ENCODE results near the gene DKK3.

The DKK3 gene

GRCh38 chr11:11996321-11997048, 11.9 kb downstream of the DKK3 start:
- Histone ChIP-seq H3K9ac (ENCODE audit: low read depth, low read length) (no peak overlapping the region), H3K36me3 (ENCODE audit: insufficient read depth, low read depth, low read length) (peaks cover 52% of the 10 kb centered on the region), H3K4me3 (ENCODE audit: low read length) (no peak overlapping the region), H3K4me1 (ENCODE audit: insufficient read depth, low read length) (no peaks in the 10 kb centered on the region), H3K9me3 (ENCODE audit: insufficient read depth, low read depth, low read length) (no peaks in the 10 kb centered on the region), H3K27ac (ENCODE audit: low read length) (no peak overlapping the region), H3K27me3 (ENCODE audit: insufficient read depth, low read length) (no peaks in the 10 kb centered on the region)

- Histone ChIP-seq H3K27ac (ENCODE audit: low read length) (no peak overlapping the region), H3K4me3 (ENCODE audit: low read length) (no peak overlapping the region), H3K9me3 (ENCODE audit: insufficient read depth, low read depth, low read length) (no peaks in the 10 kb centered on the region), H3K4me1 (ENCODE audit: insufficient read depth, low read length) (no peaks in the 10 kb centered on the region), H3K36me3 (ENCODE audit: insufficient read depth, low read depth, low read length) (peaks cover 44% of the 10 kb centered on the region), H3K9ac (ENCODE audit: low read depth, low read length) (no peak overlapping the region), H3K27me3 (ENCODE audit: insufficient read depth, low read length) (no peaks in the 10 kb centered on the region)
Observed at GRCh38 chr11:11995601-11996000, 12.8 kb downstream of the DKK3 start.

GRCh38 chr11:11993839-11994238, 14.6 kb downstream of the DKK3 start:
- no peak overlapping the region for H3K27ac ChIP-seq (ENCODE audit: low read length)

DNA sequence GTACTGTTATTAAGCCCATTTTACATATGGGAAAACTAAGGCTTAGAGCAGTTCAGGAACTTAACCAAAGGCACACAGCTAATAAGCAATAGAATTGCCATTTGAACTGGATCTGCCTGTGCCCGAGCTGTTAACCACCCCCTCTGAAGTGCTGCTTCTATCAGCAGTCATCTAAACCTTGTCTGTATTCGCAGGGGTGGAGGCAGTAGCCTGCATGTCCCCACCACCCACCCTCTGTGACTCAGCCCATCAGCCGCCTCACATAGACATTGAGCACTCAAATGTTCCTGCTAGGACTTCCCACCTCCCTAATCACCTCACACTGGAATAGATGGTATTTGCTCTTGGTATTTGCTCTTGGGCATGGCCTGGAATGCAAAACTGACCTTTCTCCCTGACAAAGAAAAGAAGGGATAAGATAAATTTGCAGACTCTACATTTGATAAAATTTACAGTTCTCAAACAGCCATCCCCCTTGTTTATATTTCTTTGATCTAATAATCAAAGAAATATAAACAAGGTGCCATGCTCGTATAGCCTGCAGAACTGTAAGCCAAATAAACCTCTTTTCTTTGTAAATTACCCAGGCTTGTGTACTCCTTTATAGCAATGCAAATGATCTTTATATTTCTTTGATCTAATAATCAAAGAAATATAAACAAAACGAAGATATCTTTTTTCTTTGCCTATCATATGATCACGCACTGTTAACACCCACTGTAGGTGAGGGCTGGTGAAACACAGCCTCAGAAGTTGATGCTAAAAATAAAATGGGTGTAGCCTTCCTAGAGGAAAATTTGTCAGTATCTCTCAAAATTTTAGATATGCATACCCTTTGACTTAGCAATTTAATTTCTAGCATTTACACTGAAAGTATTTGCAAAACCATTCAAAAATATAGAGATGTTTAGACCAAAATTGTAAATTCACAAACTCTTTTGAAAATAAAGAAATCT, 15.9 kb downstream of the DKK3 start:
- H3K27ac ChIP-seq (ENCODE audit: low read length): no peak overlapping the region
- peaks cover 26% of the 10 kb centered on the region for H3K36me3 ChIP-seq (ENCODE audit: insufficient read depth, low read depth, low read length)
- no peaks in the 10 kb centered on the region for H3K4me1 ChIP-seq (ENCODE audit: insufficient read depth, low read length)
- H3K27me3 ChIP-seq (ENCODE audit: insufficient read depth, low read length): no peaks in the 10 kb centered on the region
- H3K9ac ChIP-seq (ENCODE audit: low read depth, low read length): no peak overlapping the region
- H3K4me3 ChIP-seq (ENCODE audit: low read length): no peak overlapping the region
- H3K9me3 ChIP-seq (ENCODE audit: insufficient read depth, low read depth, low read length): no peaks in the 10 kb centered on the region

More at GRCh38 chr11:11993839-11994238, 14.6 kb downstream of the DKK3 start:
- H3K9me3 ChIP-seq (ENCODE audit: insufficient read depth, low read depth, low read length): no peaks in the 10 kb centered on the region
- no peaks in the 10 kb centered on the region for H3K27me3 ChIP-seq (ENCODE audit: insufficient read depth, low read length)
- H3K4me1 ChIP-seq (ENCODE audit: insufficient read depth, low read length): no peaks in the 10 kb centered on the region
- H3K9ac ChIP-seq (ENCODE audit: low read depth, low read length): no peak overlapping the region
- H3K4me3 ChIP-seq (ENCODE audit: low read length): no peak overlapping the region
- peaks cover 38% of the 10 kb centered on the region for H3K36me3 ChIP-seq (ENCODE audit: insufficient read depth, low read depth, low read length)

GRCh38 chr11:11989774-11990744, 18.4 kb downstream of the DKK3 start:
- Histone ChIP-seq H3K36me3 (ENCODE audit: insufficient read depth, low read depth, low read length) (0 out of 2 replicates have a peak, but pooled peaks cover 3% of the 10 kb centered on the region), H3K9me3 (ENCODE audit: insufficient read depth, low read depth, low read length) (no peaks in the 10 kb centered on the region), H3K9ac (ENCODE audit: low read depth, low read length) (no peak overlapping the region), H3K4me3 (ENCODE audit: low read length) (no peak overlapping the region), H3K27me3 (ENCODE audit: insufficient read depth, low read length) (no peaks in the 10 kb centered on the region), H3K4me1 (ENCODE audit: insufficient read depth, low read length) (peaks cover 12% of the 10 kb centered on the region), H3K27ac (ENCODE audit: low read length) (no peak overlapping the region)

DNA sequence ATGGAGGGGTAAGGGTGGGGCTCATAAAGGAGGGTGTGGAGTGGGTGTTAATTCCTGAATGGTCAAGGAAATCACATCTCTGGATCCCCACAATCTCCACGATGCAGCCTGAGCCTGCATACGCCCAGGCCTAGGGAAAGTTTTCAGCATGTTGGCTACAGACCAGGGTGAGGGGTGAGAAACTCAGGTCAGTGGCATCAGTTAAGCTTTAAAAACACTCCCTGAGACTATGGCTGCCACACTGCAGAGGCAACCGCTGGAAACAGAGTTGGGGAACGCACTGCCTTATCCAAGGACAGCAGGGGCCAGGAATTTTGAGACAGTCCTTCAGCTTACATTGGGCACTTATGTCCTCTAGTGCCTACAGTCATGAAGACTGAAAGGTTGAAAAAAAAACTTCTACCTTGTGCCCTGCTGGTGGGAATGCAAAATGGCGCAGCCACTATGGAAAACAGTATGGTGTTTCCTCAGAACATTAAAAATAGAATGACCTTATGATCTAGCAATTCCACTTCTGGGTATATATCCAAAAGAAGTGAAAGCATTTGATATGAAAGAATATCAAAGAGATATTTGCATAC, 19.7 kb downstream of the DKK3 start:
- no peaks in the 10 kb centered on the region for H3K9me3 ChIP-seq (ENCODE audit: insufficient read depth, low read depth, low read length)
- no peak overlapping the region for H3K4me3 ChIP-seq (ENCODE audit: low read length)
- H3K27me3 ChIP-seq (ENCODE audit: insufficient read depth, low read length): no peaks in the 10 kb centered on the region
- no peak overlapping the region for H3K9ac ChIP-seq (ENCODE audit: low read depth, low read length)
- peaks cover 12% of the 10 kb centered on the region for H3K4me1 ChIP-seq (ENCODE audit: insufficient read depth, low read length)
- H3K27ac ChIP-seq (ENCODE audit: low read length): no peak overlapping the region
- no peaks in the 10 kb centered on the region for H3K36me3 ChIP-seq (ENCODE audit: insufficient read depth, low read depth, low read length)

DNA sequence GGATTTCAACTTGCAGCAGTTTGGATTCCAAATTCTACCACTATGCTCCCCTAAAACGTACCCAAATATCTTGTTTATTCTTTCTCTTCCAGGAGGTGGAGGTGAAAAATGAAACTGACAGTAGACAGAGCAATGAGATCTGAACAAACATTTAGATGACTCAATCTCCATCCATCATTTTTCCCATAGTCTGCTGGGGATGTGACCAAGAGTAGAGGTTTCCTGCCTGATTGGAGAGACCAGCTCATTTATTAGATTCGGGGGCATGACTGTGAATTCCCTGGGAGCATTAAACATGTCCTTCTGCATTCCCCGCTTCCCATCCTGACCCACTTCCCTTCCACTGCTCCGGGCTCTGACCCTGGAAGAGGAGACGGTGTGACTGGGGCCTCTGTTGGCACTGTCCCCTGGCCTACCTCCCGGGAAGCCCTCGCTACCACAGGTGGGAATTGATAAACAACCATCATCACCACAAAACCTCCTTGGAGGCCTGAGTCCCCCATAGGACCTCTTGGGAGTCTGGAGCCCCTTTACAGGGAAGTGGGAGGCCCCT, 20.3 kb downstream of the DKK3 start:
- H3K4me1 ChIP-seq (ENCODE audit: insufficient read depth, low read length): peaks cover 12% of the 10 kb centered on the region
- no peaks in the 10 kb centered on the region for H3K36me3 ChIP-seq (ENCODE audit: insufficient read depth, low read depth, low read length)
- H3K9me3 ChIP-seq (ENCODE audit: insufficient read depth, low read depth, low read length): no peaks in the 10 kb centered on the region
- no peaks in the 10 kb centered on the region for H3K27me3 ChIP-seq (ENCODE audit: insufficient read depth, low read length)
- H3K27ac ChIP-seq (ENCODE audit: low read length): no peak overlapping the region
- H3K9ac ChIP-seq (ENCODE audit: low read depth, low read length): no peak overlapping the region
- H3K4me3 ChIP-seq (ENCODE audit: low read length): no peak overlapping the region

GRCh38 chr11:11987503-11988022, 20.9 kb downstream of the DKK3 start:
- H3K4me1 ChIP-seq (ENCODE audit: insufficient read depth, low read length): peaks cover 12% of the 10 kb centered on the region
- no peaks in the 10 kb centered on the region for H3K9me3 ChIP-seq (ENCODE audit: insufficient read depth, low read depth, low read length)
- H3K27ac ChIP-seq (ENCODE audit: low read length): no peak overlapping the region
- H3K4me3 ChIP-seq (ENCODE audit: low read length): no peak overlapping the region
- no peaks in the 10 kb centered on the region for H3K27me3 ChIP-seq (ENCODE audit: insufficient read depth, low read length)
- no peaks in the 10 kb centered on the region for H3K36me3 ChIP-seq (ENCODE audit: insufficient read depth, low read depth, low read length)
- no peak overlapping the region for H3K9ac ChIP-seq (ENCODE audit: low read depth, low read length)

DNA sequence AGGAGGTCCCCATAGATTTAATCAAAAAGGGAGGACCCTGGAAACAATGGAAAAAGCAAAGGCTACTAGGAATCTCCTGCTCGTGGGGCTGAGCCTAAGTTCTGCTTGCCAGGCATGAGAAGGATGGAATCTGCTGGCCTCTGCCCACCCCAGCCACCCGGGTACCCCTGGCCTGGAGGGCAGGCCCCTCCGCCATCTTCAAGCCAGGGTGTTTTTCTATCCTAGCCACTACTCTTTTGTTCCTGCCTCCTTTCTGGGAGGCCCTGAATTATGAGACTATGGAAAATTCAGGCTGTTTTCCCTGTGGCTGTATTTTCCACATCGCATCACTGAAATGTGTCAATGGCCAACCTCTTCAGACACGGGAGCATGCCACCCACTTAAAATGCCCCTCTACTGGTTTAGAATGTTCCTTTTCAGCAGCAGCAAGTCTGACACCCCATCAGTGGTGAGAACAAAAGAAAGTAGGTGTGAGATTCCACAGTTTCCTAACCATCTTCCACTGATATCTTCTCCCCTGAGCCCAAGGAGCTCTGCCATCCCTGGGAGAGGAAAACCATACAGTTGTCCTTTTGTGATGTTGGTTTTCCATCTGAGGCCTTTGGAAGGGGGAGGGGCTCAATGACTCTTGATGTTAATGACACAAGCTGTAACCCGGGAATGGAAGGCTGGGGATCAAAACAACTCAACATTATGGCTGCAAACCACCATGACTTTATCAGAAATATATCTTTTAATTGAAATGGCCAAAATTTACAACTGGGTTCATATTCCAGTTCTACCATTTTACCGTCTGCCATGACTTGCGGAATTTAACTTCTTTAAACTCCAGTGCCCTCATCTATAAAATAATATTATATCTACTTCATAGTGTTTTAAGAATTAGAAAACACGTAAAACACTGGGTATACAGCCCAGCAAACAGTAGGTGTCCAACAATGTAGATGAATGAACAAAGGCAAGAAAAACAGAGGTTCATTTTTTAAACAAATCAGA, 22.2 kb downstream of the DKK3 start:
- Histone ChIP-seq H3K9ac (ENCODE audit: low read depth, low read length) (no peak overlapping the region), H3K4me1 (ENCODE audit: insufficient read depth, low read length) (peaks cover 12% of the 10 kb centered on the region), H3K4me3 (ENCODE audit: low read length) (no peak overlapping the region), H3K9me3 (ENCODE audit: insufficient read depth, low read depth, low read length) (no peaks in the 10 kb centered on the region), H3K27me3 (ENCODE audit: insufficient read depth, low read length) (no peaks in the 10 kb centered on the region), H3K27ac (ENCODE audit: low read length) (no peak overlapping the region), H3K36me3 (ENCODE audit: insufficient read depth, low read depth, low read length) (no peaks in the 10 kb centered on the region)

Data from iPS-20b (cell line).